GM18517 (cell line): ENCODE data around the gene HES4.
"Not testable (repeated sequence)": the region's sequence is repeated elsewhere in the genome, so short reads cannot be mapped to it uniquely, and the experiment has no call there.

Source experiments
- ATAC-seq: cut with Tn5 transposase; IDR thresholded peaks from one replicate; pipeline ENCODE4 v1.9.1; 2021; ENCODE audit warnings: mild to moderate bottlenecking, moderate library complexity; ENCODE audit not compliant: unreplicated experiment

Gene HES4

DNA sequence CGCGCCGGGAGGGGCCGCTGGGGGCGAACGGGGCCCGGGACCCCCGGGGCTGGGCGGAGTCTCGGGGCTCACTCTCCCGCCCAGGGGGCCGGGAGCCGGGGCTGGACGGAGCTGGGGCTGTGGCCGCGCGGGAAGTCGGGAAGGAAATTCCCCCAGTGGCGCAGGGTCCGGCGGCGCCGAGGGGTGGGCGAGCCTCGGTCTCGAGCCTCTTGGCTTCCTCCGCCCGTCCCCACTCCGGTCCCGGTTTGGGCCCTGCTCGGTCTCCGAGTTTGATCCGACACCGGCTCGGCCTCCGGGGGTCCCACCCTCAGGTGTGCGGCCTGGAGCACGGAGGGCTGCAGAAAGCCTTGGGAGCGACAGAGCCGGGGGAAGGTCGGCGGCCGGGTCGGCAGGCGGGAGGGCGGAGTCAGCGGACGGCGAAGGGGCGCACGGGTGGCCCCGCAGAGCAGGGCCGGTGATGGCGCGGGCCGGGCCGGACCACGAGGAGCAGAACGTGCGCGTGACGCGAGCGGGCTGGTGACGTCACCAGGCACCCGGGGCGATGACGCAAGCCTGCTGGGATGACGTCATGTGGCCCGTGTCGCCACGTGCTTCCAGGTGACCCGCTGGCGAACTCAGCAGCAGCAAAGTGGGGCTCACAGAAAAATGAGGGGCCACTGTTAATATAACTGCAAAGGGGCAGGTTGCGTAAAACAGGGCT is 610 bp upstream of the HES4 start:
- no peak for ATAC-seq

- no peak for ATAC-seq
Measured at GRCh38 chr1:998995-999724, 737 bp downstream of the HES4 start.

DNA sequence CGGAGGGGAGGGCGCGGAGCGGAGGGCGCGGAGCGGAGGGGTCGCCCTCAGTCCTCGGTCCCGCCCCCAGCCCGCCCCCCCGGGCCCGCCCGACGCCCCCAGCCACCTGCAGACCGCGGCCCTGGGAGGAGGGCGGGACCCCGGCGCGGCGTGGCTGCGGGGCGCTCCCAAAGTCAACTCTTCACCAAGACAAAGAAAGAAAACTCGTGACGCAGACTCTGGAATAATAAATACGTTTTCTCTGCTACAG is 1.2 kb downstream of the HES4 start:
- no peak for ATAC-seq

DNA sequence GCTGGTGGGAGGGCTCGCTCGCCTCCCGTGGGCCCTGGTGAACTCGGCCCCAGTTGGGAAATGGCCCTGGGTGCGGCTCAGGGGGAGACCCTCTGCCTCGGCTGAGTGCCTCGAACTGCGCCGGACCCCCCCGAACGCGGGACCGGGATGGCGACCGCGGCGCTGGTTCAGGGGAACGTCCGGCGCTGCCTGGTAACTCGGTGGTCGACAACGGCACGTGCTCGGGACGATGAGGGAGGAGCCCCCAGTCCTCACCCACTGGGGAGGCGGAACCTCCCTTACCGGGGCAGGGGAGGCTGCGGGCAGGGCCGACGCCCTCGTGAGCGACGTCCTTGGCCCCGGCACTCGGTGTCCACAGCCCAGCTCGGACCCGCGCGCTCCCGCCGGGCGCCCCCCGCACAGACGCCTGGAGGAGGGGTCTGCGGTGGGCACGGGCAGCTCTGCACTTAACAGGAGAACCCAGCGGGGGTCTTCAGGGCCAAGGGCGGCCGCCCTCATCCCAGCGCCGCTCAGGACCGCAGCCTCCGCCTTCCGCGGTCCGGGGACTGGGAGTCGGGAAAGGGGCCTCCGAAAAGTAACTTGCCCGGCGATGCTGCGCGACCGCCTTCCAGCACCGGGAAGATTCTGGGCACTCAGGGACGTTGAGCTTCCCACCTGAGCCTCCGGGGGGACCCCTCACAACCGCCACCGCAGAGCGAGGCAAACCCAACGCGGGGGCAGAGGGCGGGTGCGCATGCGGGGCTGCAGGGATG is 1.7 kb downstream of the HES4 start:
- no peak for ATAC-seq

DNA sequence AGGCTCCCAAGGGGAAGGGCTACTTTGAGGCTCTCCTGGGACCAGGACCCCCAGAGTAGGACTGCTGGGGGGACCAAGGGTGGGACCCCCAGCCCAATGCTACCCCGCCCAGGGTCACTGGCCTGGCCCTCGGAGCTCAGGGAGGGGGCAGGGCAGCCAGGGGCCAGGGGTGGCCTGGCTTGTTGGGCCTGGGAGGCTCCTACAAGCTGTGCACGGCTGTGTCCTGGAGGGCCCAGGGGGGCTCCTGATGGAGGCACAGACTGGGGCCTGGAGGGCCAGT is 2.2 kb downstream of the HES4 start:
- ATAC-seq, result no peak

DNA sequence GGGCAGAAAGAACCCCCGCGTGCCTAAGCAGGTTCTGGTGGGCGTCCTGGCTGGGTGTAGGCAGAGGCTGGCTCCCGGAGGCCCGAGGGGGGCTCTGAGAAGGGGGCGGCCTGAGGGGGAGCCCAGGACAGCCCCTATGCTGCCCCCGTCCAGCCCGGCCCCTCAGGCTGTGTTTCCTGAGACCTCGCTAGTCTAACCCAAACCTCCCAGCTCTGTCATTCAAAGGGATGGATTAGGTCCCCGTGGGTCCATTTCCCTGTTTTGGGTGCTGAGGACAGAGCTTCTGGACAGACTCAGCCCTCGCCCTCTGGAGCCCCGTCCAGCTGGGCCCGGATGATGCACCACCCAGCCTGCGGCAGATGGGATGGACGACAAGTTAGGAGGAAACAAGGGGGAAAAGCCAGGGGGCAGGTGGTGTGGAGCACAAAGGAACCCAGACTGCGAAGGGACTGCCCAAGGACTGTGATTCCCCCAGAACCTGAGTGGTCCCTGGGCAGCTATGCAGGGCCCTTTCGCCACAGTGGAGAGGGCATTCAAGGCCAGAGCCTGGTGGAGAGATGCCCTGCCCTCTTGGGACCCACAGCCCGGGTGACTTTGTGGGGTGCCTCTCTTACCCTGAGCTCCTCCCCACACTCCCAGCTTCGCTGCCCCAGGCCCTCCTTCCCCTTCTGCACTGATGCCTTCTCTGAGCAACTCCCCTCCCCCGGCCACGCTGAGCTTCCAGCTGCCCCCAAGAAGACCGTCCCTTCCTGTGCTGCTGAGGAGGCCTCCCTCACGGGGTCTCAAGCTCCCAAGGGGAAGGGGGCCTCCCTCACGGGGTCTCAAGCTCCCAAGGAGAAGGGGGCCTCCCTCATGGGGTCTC is 2.8 kb downstream of the HES4 start:
- ATAC-seq, result no peak

GRCh38 chr1:995665-996633 is 3.9 kb downstream of the HES4 start:
- no peak for ATAC-seq

DNA sequence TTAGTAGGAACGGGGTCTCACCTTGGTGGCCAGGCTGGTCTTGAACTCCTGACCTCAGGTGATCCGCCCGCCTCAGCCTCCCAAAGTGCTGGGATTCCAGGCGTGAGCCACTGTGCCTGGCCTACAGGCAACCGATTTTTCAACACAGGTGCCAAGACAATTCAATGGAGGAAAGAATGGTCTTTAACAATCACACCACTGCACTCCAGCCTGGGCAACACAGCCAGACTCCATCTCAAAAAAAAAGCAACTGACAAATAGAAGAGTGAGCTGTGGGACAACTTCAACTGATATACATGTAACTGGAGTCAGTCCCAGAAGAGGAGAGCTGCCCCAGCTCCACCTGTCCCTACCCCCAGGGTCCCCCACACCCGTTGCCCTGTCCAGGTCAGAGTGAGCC is 5.4 kb downstream of the HES4 start:
- not testable (repeated sequence) for ATAC-seq

DNA sequence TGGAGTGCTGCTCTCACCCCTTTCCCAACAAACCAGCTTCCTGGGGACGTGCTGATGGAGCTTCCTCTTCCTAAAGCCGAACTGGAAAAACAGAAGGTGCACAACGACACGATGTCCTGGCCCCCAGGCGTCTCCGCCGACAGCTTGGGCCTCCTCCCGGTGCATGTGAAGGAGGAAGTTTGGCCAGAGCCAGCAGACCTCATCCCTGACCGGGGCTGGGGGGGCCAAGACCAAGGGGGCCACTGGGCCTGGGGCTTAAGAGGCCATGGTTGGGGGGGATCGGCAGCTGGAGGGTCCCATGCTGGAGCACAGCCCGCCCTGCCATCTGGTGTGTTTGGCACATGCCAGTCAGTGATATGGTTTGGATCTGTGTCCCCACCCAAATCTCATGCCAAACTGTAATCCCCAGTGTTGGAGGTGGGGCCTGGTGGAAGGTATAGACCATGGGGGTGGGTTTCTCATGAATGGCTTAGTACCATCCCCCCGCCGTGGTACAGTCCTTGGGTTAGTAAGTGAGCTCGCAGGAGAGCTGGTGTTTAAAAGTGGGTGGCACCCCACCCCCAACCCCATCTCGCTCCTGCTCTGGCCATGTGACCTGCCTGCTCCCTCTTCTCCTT is 6.4 kb downstream of the HES4 start:
- no peak for ATAC-seq

- no peak for ATAC-seq
Measured at GRCh38 chr1:992362-992761, 7.5 kb downstream of the HES4 start.

GRCh38 chr1:991895-992294 is 8.0 kb downstream of the HES4 start:
- no peak for ATAC-seq

- ATAC-seq, result not testable (repeated sequence)
Measured at GRCh38 chr1:991275-991674, 8.6 kb downstream of the HES4 start.

DNA sequence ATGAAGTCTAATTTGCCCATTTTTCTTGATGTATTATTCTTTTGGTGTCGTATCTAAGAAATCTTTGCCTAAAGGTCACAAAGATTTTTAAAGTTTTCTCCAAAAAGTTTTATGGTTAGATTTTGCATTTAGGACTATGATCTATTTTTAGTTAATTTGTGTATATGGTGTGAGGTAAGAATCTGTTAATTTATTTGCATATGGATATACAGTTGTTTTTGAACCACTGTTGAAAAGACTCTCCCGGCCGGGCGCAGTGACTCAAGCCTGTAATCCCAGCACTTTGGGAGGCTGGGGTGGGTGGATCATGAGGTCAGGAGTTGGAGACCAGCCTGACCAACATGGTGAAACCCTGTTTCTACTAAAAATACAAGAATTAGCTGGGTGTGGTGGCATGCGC is 11.8 kb downstream of the HES4 start:
- ATAC-seq, result not testable (repeated sequence)

DNA sequence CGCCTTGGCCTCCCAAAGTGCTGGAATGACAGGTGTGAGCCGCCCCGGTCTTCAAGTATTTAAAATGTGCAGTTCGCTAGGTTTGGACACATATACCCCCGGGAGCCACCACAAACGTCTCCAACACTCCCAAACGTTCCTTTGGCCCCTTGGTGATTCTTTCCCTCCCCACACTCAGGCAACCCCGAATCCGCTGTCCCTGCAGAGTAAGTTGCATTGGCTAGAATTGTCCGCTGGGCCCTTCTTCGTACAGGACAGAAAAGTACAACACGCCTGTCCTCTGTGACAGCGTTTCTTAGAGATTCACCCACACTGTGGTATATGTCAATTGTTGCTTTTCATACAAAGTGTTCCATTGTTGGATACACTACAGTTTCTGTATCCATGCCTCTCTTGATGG is 14.8 kb downstream of the HES4 start:
- no peak for ATAC-seq

DNA sequence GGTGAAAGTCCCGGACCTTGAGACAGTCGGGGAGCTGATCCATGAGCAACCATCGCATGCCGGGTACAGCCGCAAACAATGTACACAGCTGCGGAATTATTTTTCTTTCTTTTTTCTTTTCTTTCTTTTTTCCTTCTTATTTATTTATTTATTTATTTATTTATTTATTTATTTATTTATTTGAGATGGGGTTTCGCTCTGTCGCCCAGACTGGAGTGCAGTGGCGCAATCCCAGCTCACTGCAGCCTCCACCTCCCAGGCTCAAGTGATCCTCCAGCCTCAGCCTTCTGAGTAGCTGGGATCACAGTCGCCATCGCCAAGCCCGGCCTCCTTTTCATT is 15.5 kb downstream of the HES4 start:
- ATAC-seq, result no peak

GRCh38 chr1:983798-984475 is 16.0 kb downstream of the HES4 start:
- no peak for ATAC-seq

GRCh38 chr1:982765-983436 is 17.0 kb downstream of the HES4 start:
- no peak for ATAC-seq

GRCh38 chr1:981955-982558 is 17.8 kb downstream of the HES4 start, which contains the start of gene PERM1:
Gene PERM1 (minus strand): TSS chr1:982093. CDS start chr1:981029, 1,064 bp downstream.
- no peak for ATAC-seq
